ENCODE measurements around the gene MBNL2.

Gene MBNL2

GRCh38 chr13:97275776-97276501, 53.8 kb downstream of the MBNL2 start:
- DNase-seq, result no peak

- no peak for DNase-seq
These were observed 54.7 kb downstream of the MBNL2 start for GRCh38 chr13:97276862-97277269.

GRCh38 chr13:97278435-97279411, 56.6 kb downstream of the MBNL2 start:
- DNase-seq, result no peak

- DNase-seq, result no peak
These were observed 57.8 kb downstream of the MBNL2 start for GRCh38 chr13:97279913-97280312.

GRCh38 chr13:97280478-97280877, 58.3 kb downstream of the MBNL2 start:
- DNase-seq, result no peak

- no peak for DNase-seq
These were observed 58.9 kb downstream of the MBNL2 start for GRCh38 chr13:97281028-97281427.

GRCh38 chr13:97282705-97283104, 60.6 kb downstream of the MBNL2 start:
- DNase-seq, result no peak

GRCh38 chr13:97283888-97284287, 61.8 kb downstream of the MBNL2 start:
- DNase-seq, result no peak

- no peak for DNase-seq
These were observed 62.4 kb downstream of the MBNL2 start for GRCh38 chr13:97284558-97284957.

- peak; percentile 46 for DNase-seq
These were observed 63.3 kb downstream of the MBNL2 start for GRCh38 chr13:97285221-97285955.

GRCh38 chr13:97286317-97287046, 64.3 kb downstream of the MBNL2 start:
- no peak for DNase-seq

- no peak for DNase-seq
These were observed 64.9 kb downstream of the MBNL2 start for GRCh38 chr13:97287047-97287383.

- DNase-seq, result no peak
These were observed 66.4 kb downstream of the MBNL2 start for GRCh38 chr13:97288486-97288900.

GRCh38 chr13:97289514-97290298, 67.6 kb downstream of the MBNL2 start:
- DNase-seq, result no peak

GRCh38 chr13:97295283-97296182, 73.4 kb downstream of the MBNL2 start:
- DNase-seq, result peak; percentile 32

GRCh38 chr13:97296740-97297139, 74.6 kb downstream of the MBNL2 start:
- no peak for DNase-seq

- peak; percentile 80 for DNase-seq
These were observed 76.7 kb downstream of the MBNL2 start for GRCh38 chr13:97298816-97299215.

GRCh38 chr13:97300871-97301270, 78.7 kb downstream of the MBNL2 start:
- DNase-seq, result peak; percentile 98

GRCh38 chr13:97301382-97302095, 79.4 kb downstream of the MBNL2 start:
- no peak for DNase-seq

GRCh38 chr13:97302611-97303010, 80.5 kb downstream of the MBNL2 start:
- no peak for DNase-seq

Measured in NCI-H82 (cell line).